ENCODE measurements around the gene STXBP5. TPM values are rescaled to one million over a fixed set of nuclear protein-coding genes. Genes with fewer than 3 reads are reported as not detected.

STXBP5 gene
- total and polyA plus RNA-seq, 9 of the 15 experiments (the other 6 are each of a cell fraction or from before 2014, with no cell fraction given), result 23.3 to 172 (median 71.5) TPM

DNA sequence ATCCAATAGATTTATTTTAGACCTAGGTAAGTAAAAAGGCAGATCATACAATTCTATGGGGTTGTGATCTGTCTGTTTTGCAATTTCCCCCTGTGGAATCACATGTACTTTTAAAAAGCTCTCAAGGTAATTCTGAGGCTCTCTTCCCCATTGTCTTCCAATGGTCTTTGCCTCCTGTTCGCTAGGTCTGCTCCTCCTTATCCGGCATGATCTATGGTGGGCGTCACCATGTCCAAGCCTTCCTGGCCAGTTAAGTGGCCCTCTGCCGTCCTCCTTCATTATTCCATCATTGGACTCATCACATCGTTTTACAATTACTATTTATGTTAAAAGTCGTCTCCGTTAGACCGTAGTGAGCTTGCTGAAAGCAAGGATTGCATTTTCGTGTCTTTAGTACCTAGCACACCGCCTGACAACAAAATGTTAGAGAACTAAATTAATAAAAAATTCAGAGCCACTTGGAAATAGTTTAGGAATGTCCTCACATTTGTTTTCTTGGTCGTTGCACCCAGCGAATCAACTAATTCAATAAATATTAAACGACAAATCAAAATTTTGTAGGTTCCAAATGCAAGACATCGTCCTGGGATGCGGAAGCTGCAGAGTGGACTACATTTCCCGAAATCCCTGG, 2.2 kb upstream of the STXBP5 start (continued):
- TF ChIP-seq, protein P1, sequence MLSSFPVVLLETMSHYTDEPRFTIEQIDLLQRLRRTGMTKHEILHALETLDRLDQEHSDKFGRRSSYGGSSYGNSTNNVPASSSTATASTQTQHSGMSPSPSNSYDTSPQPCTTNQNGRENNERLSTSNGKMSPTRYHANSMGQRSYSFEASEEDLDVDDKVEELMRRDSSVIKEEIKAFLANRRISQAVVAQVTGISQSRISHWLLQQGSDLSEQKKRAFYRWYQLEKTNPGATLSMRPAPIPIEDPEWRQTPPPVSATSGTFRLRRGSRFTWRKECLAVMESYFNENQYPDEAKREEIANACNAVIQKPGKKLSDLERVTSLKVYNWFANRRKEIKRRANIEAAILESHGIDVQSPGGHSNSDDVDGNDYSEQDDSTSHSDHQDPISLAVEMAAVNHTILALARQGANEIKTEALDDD (IDR thresholded peaks at IDR 0.05), result peak; percentile 68
- no peak for TF ChIP-seq ETV5 (CRISPR knock-in tag; IDR thresholded peaks at IDR 0.05; ENCODE audit: low read depth)
- no peak for TF ChIP-seq MEF2D (tag; conservative IDR thresholded peaks at IDR 0.05; ENCODE audit: low read depth)
- TF ChIP-seq MYNN (IDR thresholded peaks at IDR 0.05), result no peak
- no peak for TF ChIP-seq MYNN (CRISPR knock-in tag; IDR thresholded peaks at IDR 0.05)
- TF ChIP-seq, protein P2, sequence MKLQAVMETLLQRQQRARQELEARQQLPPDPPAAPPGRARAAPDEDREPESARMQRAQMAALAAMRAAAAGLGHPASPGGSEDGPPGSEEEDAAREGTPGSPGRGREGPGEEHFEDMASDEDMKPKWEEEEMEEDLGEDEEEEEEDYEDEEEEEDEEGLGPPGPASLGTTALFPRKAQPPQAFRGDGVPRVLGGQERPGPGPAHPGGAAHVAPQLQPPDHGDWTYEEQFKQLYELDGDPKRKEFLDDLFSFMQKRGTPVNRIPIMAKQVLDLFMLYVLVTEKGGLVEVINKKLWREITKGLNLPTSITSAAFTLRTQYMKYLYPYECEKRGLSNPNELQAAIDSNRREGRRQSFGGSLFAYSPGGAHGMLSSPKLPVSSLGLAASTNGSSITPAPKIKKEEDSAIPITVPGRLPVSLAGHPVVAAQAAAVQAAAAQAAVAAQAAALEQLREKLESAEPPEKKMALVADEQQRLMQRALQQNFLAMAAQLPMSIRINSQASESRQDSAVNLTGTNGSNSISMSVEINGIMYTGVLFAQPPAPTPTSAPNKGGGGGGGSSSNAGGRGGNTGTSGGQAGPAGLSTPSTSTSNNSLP (IDR thresholded peaks at IDR 0.05; ENCODE audit: borderline replicate concordance, low read depth, low read length), result no peak
- peak; percentile 33; the same call in 1 of the 2 replicates for TF ChIP-seq CTBP1 (IDR thresholded peaks at IDR 0.05; ENCODE audit: borderline replicate concordance)
- no peak for TF ChIP-seq ZNF668 (CRISPR knock-in tag; IDR thresholded peaks at IDR 0.05)
- peak; percentile 31; the same call in 1 of the 2 replicates for TF ChIP-seq TOE1 (IDR thresholded peaks at IDR 0.05; ENCODE audit: borderline replicate concordance)
- TF ChIP-seq TOE1 (CRISPR knock-in tag; IDR thresholded peaks at IDR 0.05; ENCODE audit: borderline replicate concordance, low read depth), result no peak
- TF ChIP-seq ZNF174 (CRISPR knock-in tag; IDR thresholded peaks at IDR 0.05), result peak; percentile 13; the same call in 1 of the 2 replicates
- no peak for TF ChIP-seq HNRNPLL (IDR thresholded peaks at IDR 0.05; ENCODE audit: low read depth, low read length, poor library complexity, severe bottlenecking)
- TF ChIP-seq, protein P3, sequence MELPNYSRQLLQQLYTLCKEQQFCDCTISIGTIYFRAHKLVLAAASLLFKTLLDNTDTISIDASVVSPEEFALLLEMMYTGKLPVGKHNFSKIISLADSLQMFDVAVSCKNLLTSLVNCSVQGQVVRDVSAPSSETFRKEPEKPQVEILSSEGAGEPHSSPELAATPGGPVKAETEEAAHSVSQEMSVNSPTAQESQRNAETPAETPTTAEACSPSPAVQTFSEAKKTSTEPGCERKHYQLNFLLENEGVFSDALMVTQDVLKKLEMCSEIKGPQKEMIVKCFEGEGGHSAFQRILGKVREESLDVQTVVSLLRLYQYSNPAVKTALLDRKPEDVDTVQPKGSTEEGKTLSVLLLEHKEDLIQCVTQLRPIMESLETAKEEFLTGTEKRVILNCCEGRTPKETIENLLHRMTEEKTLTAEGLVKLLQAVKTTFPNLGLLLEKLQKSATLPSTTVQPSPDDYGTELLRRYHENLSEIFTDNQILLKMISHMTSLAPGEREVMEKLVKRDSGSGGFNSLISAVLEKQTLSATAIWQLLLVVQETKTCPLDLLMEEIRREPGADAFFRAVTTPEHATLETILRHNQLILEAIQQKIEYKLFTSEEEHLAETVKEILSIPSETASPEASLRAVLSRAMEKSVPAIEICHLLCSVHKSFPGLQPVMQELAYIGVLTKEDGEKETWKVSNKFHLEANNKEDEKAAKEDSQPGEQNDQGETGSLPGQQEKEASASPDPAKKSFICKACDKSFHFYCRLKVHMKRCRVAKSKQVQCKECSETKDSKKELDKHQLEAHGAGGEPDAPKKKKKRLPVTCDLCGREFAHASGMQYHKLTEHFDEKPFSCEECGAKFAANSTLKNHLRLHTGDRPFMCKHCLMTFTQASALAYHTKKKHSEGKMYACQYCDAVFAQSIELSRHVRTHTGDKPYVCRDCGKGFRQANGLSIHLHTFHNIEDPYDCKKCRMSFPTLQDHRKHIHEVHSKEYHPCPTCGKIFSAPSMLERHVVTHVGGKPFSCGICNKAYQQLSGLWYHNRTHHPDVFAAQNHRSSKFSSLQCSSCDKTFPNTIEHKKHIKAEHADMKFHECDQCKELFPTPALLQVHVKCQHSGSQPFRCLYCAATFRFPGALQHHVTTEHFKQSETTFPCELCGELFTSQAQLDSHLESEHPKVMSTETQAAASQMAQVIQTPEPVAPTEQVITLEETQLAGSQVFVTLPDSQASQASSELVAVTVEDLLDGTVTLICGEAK (IDR thresholded peaks at IDR 0.05), result 0 out of 2 replicates have a peak, but pooled peaks have one; percentile 56
- TF ChIP-seq, protein P3 (CRISPR knock-in tag; IDR thresholded peaks at IDR 0.05), result no peak
- TF ChIP-seq RCOR1 (IDR thresholded peaks at IDR 0.05; ENCODE audit: borderline replicate concordance in 1 of 2, low read depth in 2 of 2, low read length in 2 of 2), result peak in 1 of 2 experiments; percentile 32; a peak in 1 of 4 replicates
- TF ChIP-seq FOXJ2 (tag; IDR thresholded peaks at IDR 0.05), result peak; percentile 39
- TF ChIP-seq TRIM28 (IDR thresholded peaks at IDR 0.05), result no peak

Data from K562 (cell line).